Measurements from ENCODE around the gene CHAC1.

- TF ChIP-seq, protein P1, sequence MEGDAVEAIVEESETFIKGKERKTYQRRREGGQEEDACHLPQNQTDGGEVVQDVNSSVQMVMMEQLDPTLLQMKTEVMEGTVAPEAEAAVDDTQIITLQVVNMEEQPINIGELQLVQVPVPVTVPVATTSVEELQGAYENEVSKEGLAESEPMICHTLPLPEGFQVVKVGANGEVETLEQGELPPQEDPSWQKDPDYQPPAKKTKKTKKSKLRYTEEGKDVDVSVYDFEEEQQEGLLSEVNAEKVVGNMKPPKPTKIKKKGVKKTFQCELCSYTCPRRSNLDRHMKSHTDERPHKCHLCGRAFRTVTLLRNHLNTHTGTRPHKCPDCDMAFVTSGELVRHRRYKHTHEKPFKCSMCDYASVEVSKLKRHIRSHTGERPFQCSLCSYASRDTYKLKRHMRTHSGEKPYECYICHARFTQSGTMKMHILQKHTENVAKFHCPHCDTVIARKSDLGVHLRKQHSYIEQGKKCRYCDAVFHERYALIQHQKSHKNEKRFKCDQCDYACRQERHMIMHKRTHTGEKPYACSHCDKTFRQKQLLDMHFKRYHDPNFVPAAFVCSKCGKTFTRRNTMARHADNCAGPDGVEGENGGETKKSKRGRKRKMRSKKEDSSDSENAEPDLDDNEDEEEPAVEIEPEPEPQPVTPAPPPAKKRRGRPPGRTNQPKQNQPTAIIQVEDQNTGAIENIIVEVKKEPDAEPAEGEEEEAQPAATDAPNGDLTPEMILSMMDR (IDR thresholded peaks at IDR 0.05; ENCODE audit: low read length): no peak
- TF ChIP-seq EZH2 (IDR thresholded peaks at IDR 0.05; ENCODE audit: borderline replicate concordance, low read length): no peak
Observed at GRCh38 chr15:40927495-40927872, 25.8 kb upstream of the CHAC1 start.
